B cell (primary cell): ENCODE measurements around the gene PRSS3.
"Not testable (repeated sequence)": the region's sequence is repeated elsewhere in the genome, so short reads cannot be mapped to it uniquely, and the experiment has no call there.

ENCODE experiments used
- EZH2 ChIP-seq: IDR thresholded peaks from 2 replicates; pipeline ENCODE4 v1.6.1; 2012; ENCODE audit warnings: borderline replicate concordance, low read depth, mild to moderate bottlenecking, moderate library complexity, low read length; ENCODE audit not compliant: insufficient read depth, poor library complexity, severe bottlenecking
- TF ChIP-seq, protein P1 (sequence below): fragments of 200-600 bp; IDR thresholded peaks from one replicate; pipeline ENCODE4 v1.8.0; 2022; ENCODE audit warnings: antibody characterized with exemption, mild to moderate bottlenecking

DNA sequence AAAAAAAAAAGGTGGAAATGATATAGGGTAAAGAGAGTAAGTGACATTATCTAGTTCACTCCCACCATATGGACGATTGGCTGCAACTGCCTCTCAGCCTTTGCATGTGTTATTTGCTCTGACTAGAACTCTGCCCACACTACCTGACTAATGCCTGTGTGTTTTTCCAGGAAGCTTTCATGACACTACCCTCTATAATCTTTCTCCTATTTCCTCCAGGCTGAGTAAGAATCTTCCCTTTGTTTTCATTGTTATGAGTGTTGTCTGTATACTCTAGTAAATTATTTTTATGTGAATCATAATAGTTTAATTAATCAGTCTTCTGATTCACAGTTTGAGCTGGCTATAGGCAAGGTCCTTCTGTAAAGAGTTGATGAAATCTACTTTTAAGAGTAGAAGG, 31.7 kb upstream of the PRSS3 start:
- TF ChIP-seq, protein P1, sequence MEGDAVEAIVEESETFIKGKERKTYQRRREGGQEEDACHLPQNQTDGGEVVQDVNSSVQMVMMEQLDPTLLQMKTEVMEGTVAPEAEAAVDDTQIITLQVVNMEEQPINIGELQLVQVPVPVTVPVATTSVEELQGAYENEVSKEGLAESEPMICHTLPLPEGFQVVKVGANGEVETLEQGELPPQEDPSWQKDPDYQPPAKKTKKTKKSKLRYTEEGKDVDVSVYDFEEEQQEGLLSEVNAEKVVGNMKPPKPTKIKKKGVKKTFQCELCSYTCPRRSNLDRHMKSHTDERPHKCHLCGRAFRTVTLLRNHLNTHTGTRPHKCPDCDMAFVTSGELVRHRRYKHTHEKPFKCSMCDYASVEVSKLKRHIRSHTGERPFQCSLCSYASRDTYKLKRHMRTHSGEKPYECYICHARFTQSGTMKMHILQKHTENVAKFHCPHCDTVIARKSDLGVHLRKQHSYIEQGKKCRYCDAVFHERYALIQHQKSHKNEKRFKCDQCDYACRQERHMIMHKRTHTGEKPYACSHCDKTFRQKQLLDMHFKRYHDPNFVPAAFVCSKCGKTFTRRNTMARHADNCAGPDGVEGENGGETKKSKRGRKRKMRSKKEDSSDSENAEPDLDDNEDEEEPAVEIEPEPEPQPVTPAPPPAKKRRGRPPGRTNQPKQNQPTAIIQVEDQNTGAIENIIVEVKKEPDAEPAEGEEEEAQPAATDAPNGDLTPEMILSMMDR, result not testable (repeated sequence)
- not testable (repeated sequence) for TF ChIP-seq EZH2
